Measurements from ENCODE around the gene WFDC10B. TPM values are rescaled to one million over a fixed set of nuclear protein-coding genes. Genes with fewer than 3 reads are reported as not detected.

The WFDC10B gene
- total RNA-seq, 1 experiment from 2014 or later = not detected

- H3K4me3 Mint-ChIP-seq = no peak overlapping the region
- Histone ChIP-seq H2BK15ac (ENCODE audit: low read depth, low read length) (no peak overlapping the region), H3K4me2 (ENCODE audit: insufficient read depth, insufficient read length, low read length) (no peak overlapping the region), H2BK12ac (ENCODE audit: insufficient read length, low read depth, low read length) (no peak overlapping the region), H3K14ac (ENCODE audit: insufficient read depth, low read length) (no peak overlapping the region), H3K9ac (ENCODE audit: extremely low read depth, insufficient read length, low read length) (no peak overlapping the region), H4K20me1 (ENCODE audit: control insufficient read depth, insufficient read depth, insufficient read length) (no peaks in the 10 kb centered on the region), H2BK120ac (ENCODE audit: low read depth, low read length, poor library complexity, severe bottlenecking) (no peak overlapping the region), H3K9me3 (ENCODE audit: control insufficient read depth, low read depth, low read length) (no peaks in the 10 kb centered on the region), H2AFZ (ENCODE audit: low read length) (no peak overlapping the region), H2BK5ac (ENCODE audit: insufficient read length, low read length) (no peak overlapping the region), H4K8ac (replicated peaks; ENCODE audit: insufficient read length, low read depth, low read length) (no peak overlapping the region), H3K4ac (ENCODE audit: low read depth, low read length) (no peak overlapping the region), H3K79me1 (ENCODE audit: insufficient read depth, low read depth, low read length, poor library complexity, severe bottlenecking) (no peaks in the 10 kb centered on the region), H4K91ac (ENCODE audit: insufficient read length, low read depth, low read length) (no peak overlapping the region), H3T11ph (ENCODE audit: low read length) (no peak overlapping the region), H2AK5ac (ENCODE audit: insufficient read length, low read length) (no peak overlapping the region), H3K27ac (ENCODE audit: insufficient read length, low read depth, low read length) (no peak overlapping the region), H3K23ac (ENCODE audit: insufficient read length, low read depth, low read length) (no peak overlapping the region), H3K18ac (ENCODE audit: insufficient read length, low read depth, low read length) (no peak overlapping the region), H4K5ac (ENCODE audit: insufficient read length, low read depth, low read length) (no peak overlapping the region), H3K4me1 (ENCODE audit: insufficient read depth, low read length) (no peaks in the 10 kb centered on the region; the same call in 1 of the 2 replicates), H3K23me2 (ENCODE audit: insufficient read length, low read depth, low read length, poor library complexity, severe bottlenecking) (no peaks in the 10 kb centered on the region), H3K79me2 (ENCODE audit: insufficient read depth, low read length) (no peaks in the 10 kb centered on the region), H3K27me3 (ENCODE audit: insufficient read depth, low read length) (no peaks in the 10 kb centered on the region), H2BK20ac (ENCODE audit: low read depth, low read length, poor library complexity, severe bottlenecking) (no peak overlapping the region), H3K56ac (ENCODE audit: insufficient read length, low read depth, low read length) (no peak overlapping the region)
- H3K36me3 Mint-ChIP-seq (ENCODE audit: insufficient read depth in 1 of 3, low read depth in 3 of 3) = peaks cover 13 to 16% (median 15%) of the 10 kb centered on the region in 3 experiments
- no peak for TF ChIP-seq CTCF (conservative IDR thresholded peaks at IDR 0.05)
- peaks cover 10% of the 10 kb centered on the region in 2 experiments for H3K4me1 Mint-ChIP-seq
- WGBS (ENCODE audit: extremely low coverage, insufficient read length, low lambda C conversion rate) = no CpG with 5 or more reads among the region's 6 CpGs
- H3K27me3 Mint-ChIP-seq (ENCODE audit: low read depth) = peaks cover 2% of the 10 kb centered on the region; the same call in 1 of the 2 replicates
- peak overlapping the region in 1 of 3 experiments; percentile 61; a peak in 1 of 7 replicates for H3K27ac Mint-ChIP-seq
- DNase-seq = no peak
- peaks cover 21 to 30% of the 10 kb centered on the region in 2 experiments for H3K9me3 Mint-ChIP-seq
Observed at GRCh38 chr20:45649312-45649863, 55.4 kb downstream of the WFDC10B start.
